Tongue (tissue), 2 donors: ENCODE measurements around the gene SOBP. TPM values are rescaled to one million over a fixed set of nuclear protein-coding genes. Genes with fewer than 3 reads are reported as not detected.

Experiments used
- DNase-seq: peaks from one replicate; pipeline ENCODE4 v3.0.0-alpha.2; 2015
- total RNA-seq: library from RNA; depleted of rRNA; stranded (reverse); fragments of >200 nt; gene quantifications from one replicate; pipeline ENCODE4 v1.2.3, GENCODE V29; 2014

The SOBP gene
- total RNA-seq, 1 donor from 2014 or later = 19.2 TPM

GRCh38 chr6:107642095-107642860 is 152.4 kb downstream of the SOBP start:
- DNase-seq = no peak

DNA sequence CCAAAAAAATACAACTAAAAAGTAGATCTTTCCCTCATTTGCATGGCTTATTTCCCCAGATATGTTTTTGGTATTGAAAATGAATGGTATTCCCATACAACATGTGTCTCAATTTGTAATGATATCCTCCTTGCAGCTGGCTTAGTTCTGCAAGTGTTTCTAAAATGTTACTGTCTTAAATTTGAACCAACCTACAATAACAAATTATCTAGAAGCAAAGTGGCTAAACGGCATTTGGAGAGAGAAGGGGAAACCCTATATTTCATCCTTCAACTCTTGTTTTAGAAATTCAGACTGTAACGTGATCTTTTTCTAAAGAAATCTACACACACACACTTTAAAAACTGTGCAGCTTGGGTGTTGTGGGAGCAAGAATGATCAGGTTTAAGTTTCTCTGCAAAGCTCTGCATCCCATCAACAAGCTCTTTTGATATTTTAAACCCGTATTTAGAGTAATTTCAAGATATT is 153.0 kb downstream of the SOBP start:
- DNase-seq = peak; percentile 72

GRCh38 chr6:107644513-107644912 is 154.6 kb downstream of the SOBP start:
- no peak for DNase-seq

- DNase-seq = no peak
Observed at GRCh38 chr6:107645740-107646139, 155.8 kb downstream of the SOBP start.

- peak; percentile 73 for DNase-seq
Observed at GRCh38 chr6:107646176-107646575, 156.3 kb downstream of the SOBP start.

GRCh38 chr6:107646776-107647438 is 157.0 kb downstream of the SOBP start:
- no peak for DNase-seq

- no peak for DNase-seq
Observed at GRCh38 chr6:107647439-107647948, 157.6 kb downstream of the SOBP start.

GRCh38 chr6:107648983-107649382 is 159.1 kb downstream of the SOBP start:
- no peak for DNase-seq

DNA sequence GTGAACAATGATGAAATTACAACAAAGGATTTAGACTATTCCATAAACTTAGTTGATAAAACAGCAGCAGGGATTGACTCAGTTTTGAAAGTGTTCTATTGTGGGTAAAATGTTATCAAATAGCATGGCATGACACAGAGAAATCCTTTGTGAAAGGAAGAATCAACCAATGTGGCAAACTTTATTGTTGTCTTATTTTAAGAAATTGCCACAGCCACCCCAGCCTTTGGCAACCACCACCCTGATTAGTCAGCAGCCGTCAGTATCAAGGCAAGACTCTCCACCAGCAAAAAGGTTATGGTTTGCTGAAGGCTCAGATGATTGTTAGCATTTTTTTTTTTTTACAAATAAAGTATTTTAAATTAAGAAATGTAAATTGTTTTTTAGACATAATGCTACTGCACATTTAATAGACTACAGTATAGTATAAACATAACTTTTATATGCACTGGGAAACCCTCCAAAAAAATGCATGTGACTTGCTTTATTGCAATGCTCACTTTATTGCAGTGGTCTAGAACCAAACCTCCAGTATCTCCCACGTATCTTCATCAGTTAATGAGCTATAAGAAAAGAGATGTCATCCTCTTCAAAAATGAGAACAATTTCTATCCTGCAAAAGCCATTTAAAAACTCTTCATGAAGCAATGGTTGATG is 162.7 kb downstream of the SOBP start:
- DNase-seq = no peak

GRCh38 chr6:107653183-107653580 is 163.3 kb downstream of the SOBP start:
- no peak for DNase-seq

- DNase-seq = no peak
Observed at GRCh38 chr6:107653861-107654394, 164.0 kb downstream of the SOBP start.

- no peak for DNase-seq
Observed at GRCh38 chr6:107654764-107655163, 164.8 kb downstream of the SOBP start.

DNA sequence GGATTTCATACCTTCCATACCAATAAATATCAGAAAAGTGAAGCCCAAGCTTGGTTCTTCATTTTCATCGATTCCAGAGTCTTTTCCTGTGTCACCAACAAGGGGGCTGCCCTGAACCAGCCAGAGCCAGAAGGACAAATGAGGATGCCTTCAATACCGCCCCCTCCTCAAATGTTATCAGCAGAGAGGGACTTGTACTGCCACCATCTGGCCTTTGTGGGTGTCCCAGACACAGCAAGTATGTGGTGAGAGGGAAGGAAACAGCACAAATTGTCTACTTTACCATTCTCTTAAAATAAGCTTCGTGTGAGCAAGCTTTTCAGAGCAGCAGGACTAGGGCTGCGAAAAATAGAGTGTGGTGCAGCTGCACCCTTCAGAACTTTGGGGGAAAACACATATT is 165.3 kb downstream of the SOBP start:
- DNase-seq = no peak

- DNase-seq = peak; percentile 75
Observed at GRCh38 chr6:107655864-107656263, 165.9 kb downstream of the SOBP start.

GRCh38 chr6:107656401-107656800 is 166.5 kb downstream of the SOBP start:
- DNase-seq = no peak

GRCh38 chr6:107656883-107657282 is 167.0 kb downstream of the SOBP start:
- DNase-seq = no peak

GRCh38 chr6:107657373-107657754 is 167.4 kb downstream of the SOBP start:
- no peak for DNase-seq

- DNase-seq = peak; percentile 82
Observed at GRCh38 chr6:107657755-107658461, 168.0 kb downstream of the SOBP start.

- peak; percentile 60 for DNase-seq
Observed at GRCh38 chr6:107658920-107659865, 169.3 kb downstream of the SOBP start.

DNA sequence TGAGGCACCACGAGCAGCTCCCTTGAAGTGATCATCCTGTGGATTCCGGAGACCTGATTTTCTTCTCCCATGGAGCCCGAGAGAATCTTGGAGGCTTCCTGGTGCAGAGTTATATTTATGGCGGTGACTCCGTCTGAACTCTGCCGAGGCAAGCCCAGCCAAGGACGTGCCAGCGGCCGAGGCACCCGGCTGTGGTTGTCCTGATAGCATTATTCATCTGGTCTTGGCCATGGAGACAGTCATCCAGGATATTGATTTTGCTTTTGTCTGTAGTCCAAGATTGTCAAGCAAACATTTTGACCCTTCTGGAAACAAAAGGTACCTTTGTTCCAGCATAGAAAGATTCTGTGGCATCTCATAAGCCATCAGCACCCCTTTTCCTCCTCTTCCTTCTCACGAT is 170.9 kb downstream of the SOBP start:
- DNase-seq = no peak

GRCh38 chr6:107661291-107661690 is 171.4 kb downstream of the SOBP start:
- no peak for DNase-seq
